Right ventricle myocardium superior (tissue), 1 donor: ENCODE measurements around the gene PRKAB1. TPM values are rescaled to one million over a fixed set of nuclear protein-coding genes. Genes with fewer than 3 reads are reported as not detected.

Source experiments
- ATAC-seq: fragments of 200-7000 bp; cut with Tn5 transposase; one replicate; pipeline ENCODE4 v1.9.1; 2020; ENCODE audit warnings: mild to moderate bottlenecking; ENCODE audit not compliant: poor library complexity
- DNase-seq: peaks from one replicate; pipeline ENCODE4 v3.0.0-alpha.2; 2020
- intact Hi-C: fragments of 100-400 bp; cut with DNase I; formaldehyde crosslinking; loops from one replicate; pipeline ENCODE4 v1.11.2; 2022
- microRNA-seq: library from miRNA; unstranded; fragments of <30 nt; microRNA quantifications from one replicate; pipeline ENCODE4 v1.2.0, GENCODE V29; 2020
- total RNA-seq: library from RNA; stranded (reverse); fragmentation: NEBNext Ultra II Directional; extraction: Animal tissue kit (Norgen Biotek cat#: 25700); gene quantifications from one replicate; pipeline ENCODE4 v1.2.1, GENCODE V29; 2021
- donor health status: DM: no; HTN: yes; CAD: no; lungs with severe emphysema.

Gene PRKAB1
- total RNA-seq, 1 donor from 2014 or later = 9.3 TPM

DNA sequence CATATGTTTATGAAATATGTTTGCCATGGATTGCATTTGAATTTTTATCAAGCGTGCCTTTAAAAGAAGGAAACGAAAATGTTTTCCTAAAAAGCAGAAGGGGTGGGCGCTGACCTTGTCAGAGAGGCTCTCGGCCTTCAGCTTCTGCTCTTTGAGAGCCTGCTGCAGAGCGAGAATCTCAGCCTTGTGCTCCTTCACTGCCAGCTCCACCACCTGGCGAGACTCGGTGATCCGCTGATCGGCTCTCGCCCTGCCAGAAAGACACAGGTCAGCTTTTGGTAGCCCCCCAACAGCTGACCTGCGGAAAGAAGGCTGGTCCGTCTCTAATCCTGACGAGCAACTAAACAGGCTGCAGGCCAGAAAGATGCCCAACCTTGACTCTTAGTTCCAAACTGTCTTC is 62.4 kb downstream of the PRKAB1 start:
- intact Hi-C loops = no loop called here
- DNase-seq (no peak), ATAC-seq (no peak)

Small RNA genes lying within 50 kb of the gene (microRNA-seq; reads per million reads assigned to microRNA genes)
- gene MIR1178 = not detected

Other genes with a start within 250 kb of the PRKAB1 start
- 0.13 TPM for gene TMEM233, start 74.4 kb upstream of the PRKAB1 start, total RNA-seq
- gene CIT, start 209.2 kb downstream of the PRKAB1 start, total RNA-seq = 2.6 TPM